ENCODE results near the gene CNTNAP2. TPM values are rescaled to one million over a fixed set of nuclear protein-coding genes. Genes with fewer than 3 reads are reported as not detected.

The CNTNAP2 gene
- total and polyA plus RNA-seq, 9 donors, result 0.24 to 7.0 (median 1.5) TPM

- intact Hi-C loops (cut with DNase I), result no loop called here
- no peak for DNase-seq
- Histone ChIP-seq H3K27me3 (no peaks in the 10 kb centered on the region), H3K4me1 (ENCODE audit: insufficient read depth) (no peaks in the 10 kb centered on the region), H3K36me3 (no peaks in the 10 kb centered on the region), H3K27ac (no peak overlapping the region), H3K9me3 (no peaks in the 10 kb centered on the region), H3K4me3 (no peak overlapping the region)
- 76 to 86% (median 81%) methylated on average over 5 of the region's 5 CpGs for WGBS, 3 donors
- TF ChIP-seq, protein P1, sequence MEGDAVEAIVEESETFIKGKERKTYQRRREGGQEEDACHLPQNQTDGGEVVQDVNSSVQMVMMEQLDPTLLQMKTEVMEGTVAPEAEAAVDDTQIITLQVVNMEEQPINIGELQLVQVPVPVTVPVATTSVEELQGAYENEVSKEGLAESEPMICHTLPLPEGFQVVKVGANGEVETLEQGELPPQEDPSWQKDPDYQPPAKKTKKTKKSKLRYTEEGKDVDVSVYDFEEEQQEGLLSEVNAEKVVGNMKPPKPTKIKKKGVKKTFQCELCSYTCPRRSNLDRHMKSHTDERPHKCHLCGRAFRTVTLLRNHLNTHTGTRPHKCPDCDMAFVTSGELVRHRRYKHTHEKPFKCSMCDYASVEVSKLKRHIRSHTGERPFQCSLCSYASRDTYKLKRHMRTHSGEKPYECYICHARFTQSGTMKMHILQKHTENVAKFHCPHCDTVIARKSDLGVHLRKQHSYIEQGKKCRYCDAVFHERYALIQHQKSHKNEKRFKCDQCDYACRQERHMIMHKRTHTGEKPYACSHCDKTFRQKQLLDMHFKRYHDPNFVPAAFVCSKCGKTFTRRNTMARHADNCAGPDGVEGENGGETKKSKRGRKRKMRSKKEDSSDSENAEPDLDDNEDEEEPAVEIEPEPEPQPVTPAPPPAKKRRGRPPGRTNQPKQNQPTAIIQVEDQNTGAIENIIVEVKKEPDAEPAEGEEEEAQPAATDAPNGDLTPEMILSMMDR (IDR thresholded peaks at IDR 0.05), result no peak
- TF ChIP-seq POLR2A (IDR thresholded peaks at IDR 0.05) (no peak), EP300 (IDR thresholded peaks at IDR 0.05) (no peak)
Measured at GRCh38 chr7:148362541-148362940, 2245.9 kb downstream of the CNTNAP2 start.

DNA sequence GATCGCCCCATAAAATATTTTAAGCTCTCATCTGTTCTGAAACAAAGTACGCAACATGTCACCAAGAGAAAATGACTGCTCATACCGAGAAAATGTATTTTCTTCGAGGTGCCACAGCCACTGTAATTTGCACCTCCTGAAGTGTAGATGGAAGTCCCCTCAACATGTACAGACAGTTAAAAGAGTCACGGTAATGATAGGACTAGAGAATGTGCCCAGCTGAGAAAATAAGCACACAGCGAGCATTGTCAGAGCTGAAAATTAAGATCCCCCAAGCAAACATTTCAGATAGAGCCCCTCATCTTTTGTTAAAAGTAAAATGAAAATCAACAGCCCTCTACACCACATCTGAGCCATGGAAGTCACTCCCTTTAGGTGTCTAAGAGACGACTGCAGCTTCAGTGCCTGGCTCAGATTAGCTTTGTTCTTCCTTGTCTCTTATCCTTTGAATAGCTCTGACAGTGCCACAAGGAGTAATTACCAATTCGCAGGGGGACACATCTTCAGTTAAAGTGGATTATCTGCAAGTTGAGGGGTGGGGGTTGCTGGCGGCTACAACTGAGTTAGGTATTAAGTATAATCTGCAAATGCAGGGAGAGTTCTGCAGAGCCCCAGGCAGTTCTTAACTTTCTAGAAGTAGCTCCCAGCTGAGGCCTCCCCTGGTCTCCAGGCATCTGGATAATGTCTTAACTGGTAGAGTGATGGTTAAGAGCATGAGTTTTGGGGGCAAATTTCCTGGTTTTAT lies 2251.3 kb downstream of the CNTNAP2 start:
- Histone ChIP-seq H3K4me1 (ENCODE audit: insufficient read depth) (no peaks in the 10 kb centered on the region), H3K27ac (no peak overlapping the region), H3K36me3 (no peaks in the 10 kb centered on the region), H3K9me3 (no peaks in the 10 kb centered on the region), H3K4me3 (no peak overlapping the region), H3K27me3 (no peaks in the 10 kb centered on the region)
- intact Hi-C loops (cut with DNase I), result no loop called here
- TF ChIP-seq EP300 (IDR thresholded peaks at IDR 0.05) (no peak), POLR2A (IDR thresholded peaks at IDR 0.05) (no peak)
- TF ChIP-seq, protein P1 (IDR thresholded peaks at IDR 0.05), result no peak
- DNase-seq, result no peak
- 83 to 93% (median 86%) methylated on average over 9 of the region's 9 CpGs for WGBS, 3 donors

GRCh38 chr7:148368562-148368961 lies 2252.0 kb downstream of the CNTNAP2 start:
- TF ChIP-seq POLR2A (IDR thresholded peaks at IDR 0.05), result no peak
- no peak for TF ChIP-seq EP300 (IDR thresholded peaks at IDR 0.05)
- TF ChIP-seq, protein P1 (IDR thresholded peaks at IDR 0.05), result no peak
- 87 to 90% (median 90%) methylated on average over 10 of the region's 10 CpGs for WGBS, 3 donors
- Histone ChIP-seq H3K36me3 (no peaks in the 10 kb centered on the region), H3K27ac (no peak overlapping the region), H3K27me3 (no peaks in the 10 kb centered on the region), H3K4me3 (no peak overlapping the region), H3K9me3 (no peaks in the 10 kb centered on the region), H3K4me1 (ENCODE audit: insufficient read depth) (no peaks in the 10 kb centered on the region)
- no peak for DNase-seq
- intact Hi-C loops (cut with DNase I), result no loop called here

- WGBS, 3 donors, result 87 to 92% (median 91%) methylated on average over 11 of the region's 11 CpGs
- Histone ChIP-seq H3K27ac (no peak overlapping the region), H3K4me3 (no peak overlapping the region), H3K27me3 (no peaks in the 10 kb centered on the region), H3K9me3 (no peaks in the 10 kb centered on the region), H3K4me1 (ENCODE audit: insufficient read depth) (no peaks in the 10 kb centered on the region), H3K36me3 (no peaks in the 10 kb centered on the region)
- intact Hi-C loops (cut with DNase I), result no loop called here
- no peak for DNase-seq
- TF ChIP-seq EP300 (IDR thresholded peaks at IDR 0.05) (no peak), POLR2A (IDR thresholded peaks at IDR 0.05) (no peak)
- TF ChIP-seq, protein P1 (IDR thresholded peaks at IDR 0.05), result no peak
Measured at GRCh38 chr7:148371280-148371937, 2254.8 kb downstream of the CNTNAP2 start.
